ENCODE measurements around the gene SULF2. TPM values are rescaled to one million over a fixed set of nuclear protein-coding genes. Genes with fewer than 3 reads are reported as not detected.
A peak's percentile ranks its signal among the peaks of the same experiment; 100 is the strongest.

SULF2 gene
- total RNA-seq, 1 experiment from 2014 or later, result 495 TPM

- TF ChIP-seq CTCF (conservative IDR thresholded peaks at IDR 0.05), result no peak
Measured at GRCh38 chr20:47817573-47817972, 32.3 kb upstream of the SULF2 start.

GRCh38 chr20:47816487-47817451, 31.5 kb upstream of the SULF2 start:
- H3F3A ChIP-seq (ENCODE audit: insufficient read depth, low read depth), result peaks cover 49% of the 10 kb centered on the region
- peaks cover 10% of the 10 kb centered on the region; the same call in 1 of the 2 replicates for H3K79me2 ChIP-seq (ENCODE audit: low read depth)
- H3K36me3 ChIP-seq (ENCODE audit: low read depth), result peaks cover 5% of the 10 kb centered on the region; the same call in 1 of the 2 replicates
- no peak for DNase-seq
- ChIA-PET POLR2A (ENCODE audit: unreplicated experiment) (interaction anchor here (1.0 kb wide), 1 partner anchor 7 kb away, joined by 3 read pairs; no protein-coding TSS in a partner anchor), CTCF (interaction anchor here (0.6 kb wide), 1 partner anchor 33 kb away, joined by 3 read pairs; no protein-coding TSS in a partner anchor)
- no peak for TF ChIP-seq CTCF (conservative IDR thresholded peaks at IDR 0.05)
- TF ChIP-seq EZH2 (IDR thresholded peaks at IDR 0.05; ENCODE audit: low read depth), result no peak
- no peak overlapping the region for H3K4me3 ChIP-seq
- H3K9me3 ChIP-seq (ENCODE audit: insufficient read depth, low read depth), result peaks cover 27% of the 10 kb centered on the region
- no peaks in the 10 kb centered on the region for H3K27me3 ChIP-seq (ENCODE audit: insufficient read depth, low read depth)
- H4K20me1 ChIP-seq (ENCODE audit: insufficient read depth), result no peaks in the 10 kb centered on the region
- no peak overlapping the region for H2AFZ ChIP-seq
- H3K27ac ChIP-seq, result peak overlapping the region; percentile 88
- H3K4me1 ChIP-seq (replicated peaks; ENCODE audit: insufficient read depth), result peaks cover 77% of the 10 kb centered on the region
- BruUV-seq (replicated peaks), result no TSS peak
- H3K9me2 ChIP-seq (ENCODE audit: insufficient read depth), result no peaks in the 10 kb centered on the region
- intact Hi-C loops (cut with micrococcal nuclease; ENCODE audit: unreplicated experiment), result loop anchor here (2.0 to 5.0 kb wide), 2 partner anchors 30 to 41 kb away; no protein-coding TSS in a partner anchor
- peak overlapping the region; percentile 37 for H3K4me2 ChIP-seq

More at GRCh38 chr20:47817573-47817972, 32.3 kb upstream of the SULF2 start:
- 0 out of 2 replicates have a peak, but pooled peaks cover 8% of the 10 kb centered on the region for H3K79me2 ChIP-seq (ENCODE audit: low read depth)
- peaks cover 45% of the 10 kb centered on the region for H3F3A ChIP-seq (ENCODE audit: insufficient read depth, low read depth)
- no peaks in the 10 kb centered on the region for H4K20me1 ChIP-seq (ENCODE audit: insufficient read depth)
- H3K4me2 ChIP-seq, result peak overlapping the region; percentile 56
- peak overlapping the region; percentile 88 for H3K27ac ChIP-seq
- no peak overlapping the region for H2AFZ ChIP-seq
- H3K4me3 ChIP-seq, result no peak overlapping the region
- no peaks in the 10 kb centered on the region for H3K27me3 ChIP-seq (ENCODE audit: insufficient read depth, low read depth)
- H3K9me2 ChIP-seq (ENCODE audit: insufficient read depth), result no peaks in the 10 kb centered on the region
- H3K9me3 ChIP-seq (ENCODE audit: insufficient read depth, low read depth), result peaks cover 19% of the 10 kb centered on the region
- ChIA-PET POLR2A (ENCODE audit: unreplicated experiment) (interaction anchor here (1.0 kb wide), 1 partner anchor 8 kb away, joined by 3 read pairs; no protein-coding TSS in a partner anchor), CTCF (interaction anchor here (0.6 to 1.3 kb wide), 2 partner anchors 32 to 37 kb away, joined by 3 read pairs; no protein-coding TSS in a partner anchor)
- intact Hi-C loops (cut with micrococcal nuclease; ENCODE audit: unreplicated experiment), result loop anchor here (2.0 to 5.0 kb wide), 2 partner anchors 31 to 40 kb away; no protein-coding TSS in a partner anchor
- H3K36me3 ChIP-seq (ENCODE audit: low read depth), result no peaks in the 10 kb centered on the region
- peak; percentile 61 to 95 for DNase-seq
- BruUV-seq (replicated peaks), result no TSS peak
- H3K4me1 ChIP-seq (replicated peaks; ENCODE audit: insufficient read depth), result peaks cover 79% of the 10 kb centered on the region

GRCh38 chr20:47815866-47816265, 30.6 kb upstream of the SULF2 start:
- H3K9me2 ChIP-seq (ENCODE audit: insufficient read depth), result no peaks in the 10 kb centered on the region
- peaks cover 77% of the 10 kb centered on the region for H3K4me1 ChIP-seq (replicated peaks; ENCODE audit: insufficient read depth)
- DNase-seq, result no peak
- TF ChIP-seq CTCF (conservative IDR thresholded peaks at IDR 0.05) (no peak), EZH2 (IDR thresholded peaks at IDR 0.05; ENCODE audit: low read depth) (no peak)
- H3K27me3 ChIP-seq (ENCODE audit: insufficient read depth, low read depth), result no peaks in the 10 kb centered on the region
- no TSS peak for BruUV-seq (replicated peaks)
- no peak overlapping the region for H2AFZ ChIP-seq
- POLR2A ChIA-PET (ENCODE audit: unreplicated experiment), result no interaction called here
- H3K27ac ChIP-seq, result peak overlapping the region; percentile 88
- no peak overlapping the region for H3K4me3 ChIP-seq
- H3F3A ChIP-seq (ENCODE audit: insufficient read depth, low read depth), result peaks cover 53% of the 10 kb centered on the region
- no peak overlapping the region for H3K4me2 ChIP-seq
- H3K79me2 ChIP-seq (ENCODE audit: low read depth), result peaks cover 11% of the 10 kb centered on the region; the same call in 1 of the 2 replicates
- intact Hi-C loops (cut with micrococcal nuclease; ENCODE audit: unreplicated experiment), result loop anchor here (2.0 to 5.0 kb wide), 2 partner anchors 29 to 41 kb away; no protein-coding TSS in a partner anchor
- H3K36me3 ChIP-seq (ENCODE audit: low read depth), result peaks cover 11% of the 10 kb centered on the region
- H4K20me1 ChIP-seq (ENCODE audit: insufficient read depth), result no peaks in the 10 kb centered on the region
- H3K9me3 ChIP-seq (ENCODE audit: insufficient read depth, low read depth), result peaks cover 28% of the 10 kb centered on the region
- CTCF ChIA-PET, result no interaction called here

Measured in PC-9 (cell line).